MCF 10A (cell line): ENCODE measurements around the gene PRR35. TPM values are rescaled to one million over a fixed set of nuclear protein-coding genes. Genes with fewer than 3 reads are reported as not detected.
"Not testable (repeated sequence)": the region's sequence is repeated elsewhere in the genome, so short reads cannot be mapped to it uniquely, and the experiment has no call there.

ENCODE experiments used
- BruUV-seq: library from RNA; stranded (reverse); fragments of 400-500 nt; replicated peaks from 2 replicates; lab custom pipeline; 2021; lab: Mats Ljungman, UMichigan
- CTCF ChIA-PET: fragments of 300-600 bp; sonication (Branson Sonifier 250); formaldehyde crosslinking; extraction: SDS; loops from one replicate; lab custom pipeline; 2021; ENCODE audit warnings: antibody characterized with exemption, inconsistent platforms; lab: Yijun Ruan, JAX
- POLR2A ChIA-PET: fragments of 300-600, 350-650 bp; sonication (Branson Sonifier 250); formaldehyde crosslinking; extraction: SDS; loops from one replicate; lab custom pipeline; 2020; ENCODE audit warnings: antibody characterized with exemption, inconsistent platforms; lab: Yijun Ruan, JAX
- DNase-seq: peaks from one replicate; pipeline ENCODE4 v3.0.0-alpha.2; 2018; ENCODE audit not compliant: unreplicated experiment
- H3K27ac Mint-ChIP-seq: one replicate; pipeline ENCODE4 v1.8.0; 2022; ENCODE audit warnings: mild to moderate bottlenecking, low read depth, mixed read lengths; ENCODE audit not compliant: unreplicated experiment
- H3K27me3 Mint-ChIP-seq: one replicate; pipeline ENCODE4 v1.8.0; 2022; ENCODE audit warnings: mixed read lengths; ENCODE audit not compliant: insufficient read depth, unreplicated experiment
- H3K36me3 Mint-ChIP-seq: one replicate; pipeline ENCODE4 v1.8.0; 2022; ENCODE audit warnings: mild to moderate bottlenecking, moderate library complexity, mixed read lengths; ENCODE audit not compliant: insufficient read depth, unreplicated experiment
- H3K4me1 Mint-ChIP-seq: one replicate; pipeline ENCODE4 v1.8.0; 2022; ENCODE audit warnings: mixed read lengths; ENCODE audit not compliant: insufficient read depth, unreplicated experiment
- H3K4me3 Mint-ChIP-seq: one replicate; pipeline ENCODE4 v1.8.0; 2022; ENCODE audit warnings: mild to moderate bottlenecking, moderate library complexity, mixed read lengths; ENCODE audit not compliant: unreplicated experiment
- H3K9me3 Mint-ChIP-seq: one replicate; pipeline ENCODE4 v1.8.0; 2022; ENCODE audit warnings: mixed read lengths; ENCODE audit not compliant: unreplicated experiment
- intact Hi-C: fragments of 100-400 bp; cut with micrococcal nuclease; formaldehyde crosslinking; loops from 2 replicates; pipeline ENCODE4 v1.14.1; 2022
- total RNA-seq: library from RNA; stranded (reverse); gene quantifications from 2 replicates; pipeline ENCODE4 v1.2.3, GENCODE V29; 2022
- TF ChIP-seq, protein P1 (sequence below): fragments of 200-600 bp; IDR thresholded peaks from one replicate; pipeline ENCODE4 v1.8.0; 2022; ENCODE audit warnings: antibody characterized with exemption, mild to moderate bottlenecking; ENCODE audit not compliant: unreplicated experiment

Gene PRR35
- total RNA-seq, 1 experiment from 2014 or later = not detected

DNA sequence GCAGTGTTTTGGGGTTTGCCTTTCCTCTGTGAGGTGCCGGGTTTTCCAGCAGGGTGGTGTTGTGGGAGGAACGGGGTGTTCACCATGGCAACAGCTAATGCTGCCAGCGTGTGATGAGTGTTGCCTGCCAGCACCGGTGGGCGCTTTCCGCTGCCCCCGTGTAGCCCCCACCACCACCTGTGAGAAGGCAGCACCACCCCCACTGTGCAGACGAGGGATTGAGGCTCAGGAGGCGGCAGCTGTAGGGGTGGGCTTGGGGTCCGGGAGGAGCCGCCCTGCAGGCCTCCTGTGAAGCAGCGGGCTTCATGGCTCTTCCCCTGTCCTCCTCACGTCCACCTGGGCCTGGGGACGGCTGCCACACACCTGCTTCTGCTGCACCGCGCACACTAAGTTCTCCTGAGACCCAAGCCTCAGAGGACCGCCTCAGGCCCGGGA lies 34.9 kb downstream of the PRR35 start:
- H3K4me3 Mint-ChIP-seq = no peak overlapping the region
- DNase-seq = no peak
- intact Hi-C loops = no loop called here
- ChIA-PET CTCF (no interaction called here), POLR2A (interaction anchor here (3.1 to 5.7 kb wide), 2 partner anchors 27 to 67 kb away, joined by 23 to 88 read pairs; partner anchors contain the start of gene CAPN15)
- no peaks in the 10 kb centered on the region for H3K9me3 Mint-ChIP-seq
- no peaks in the 10 kb centered on the region for H3K27me3 Mint-ChIP-seq
- BruUV-seq = no TSS peak
- TF ChIP-seq, protein P1, sequence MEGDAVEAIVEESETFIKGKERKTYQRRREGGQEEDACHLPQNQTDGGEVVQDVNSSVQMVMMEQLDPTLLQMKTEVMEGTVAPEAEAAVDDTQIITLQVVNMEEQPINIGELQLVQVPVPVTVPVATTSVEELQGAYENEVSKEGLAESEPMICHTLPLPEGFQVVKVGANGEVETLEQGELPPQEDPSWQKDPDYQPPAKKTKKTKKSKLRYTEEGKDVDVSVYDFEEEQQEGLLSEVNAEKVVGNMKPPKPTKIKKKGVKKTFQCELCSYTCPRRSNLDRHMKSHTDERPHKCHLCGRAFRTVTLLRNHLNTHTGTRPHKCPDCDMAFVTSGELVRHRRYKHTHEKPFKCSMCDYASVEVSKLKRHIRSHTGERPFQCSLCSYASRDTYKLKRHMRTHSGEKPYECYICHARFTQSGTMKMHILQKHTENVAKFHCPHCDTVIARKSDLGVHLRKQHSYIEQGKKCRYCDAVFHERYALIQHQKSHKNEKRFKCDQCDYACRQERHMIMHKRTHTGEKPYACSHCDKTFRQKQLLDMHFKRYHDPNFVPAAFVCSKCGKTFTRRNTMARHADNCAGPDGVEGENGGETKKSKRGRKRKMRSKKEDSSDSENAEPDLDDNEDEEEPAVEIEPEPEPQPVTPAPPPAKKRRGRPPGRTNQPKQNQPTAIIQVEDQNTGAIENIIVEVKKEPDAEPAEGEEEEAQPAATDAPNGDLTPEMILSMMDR = no peak
- peaks cover 55% of the 10 kb centered on the region for H3K4me1 Mint-ChIP-seq
- peaks cover 54% of the 10 kb centered on the region for H3K36me3 Mint-ChIP-seq
- peak overlapping the region; percentile 59 for H3K27ac Mint-ChIP-seq

DNA sequence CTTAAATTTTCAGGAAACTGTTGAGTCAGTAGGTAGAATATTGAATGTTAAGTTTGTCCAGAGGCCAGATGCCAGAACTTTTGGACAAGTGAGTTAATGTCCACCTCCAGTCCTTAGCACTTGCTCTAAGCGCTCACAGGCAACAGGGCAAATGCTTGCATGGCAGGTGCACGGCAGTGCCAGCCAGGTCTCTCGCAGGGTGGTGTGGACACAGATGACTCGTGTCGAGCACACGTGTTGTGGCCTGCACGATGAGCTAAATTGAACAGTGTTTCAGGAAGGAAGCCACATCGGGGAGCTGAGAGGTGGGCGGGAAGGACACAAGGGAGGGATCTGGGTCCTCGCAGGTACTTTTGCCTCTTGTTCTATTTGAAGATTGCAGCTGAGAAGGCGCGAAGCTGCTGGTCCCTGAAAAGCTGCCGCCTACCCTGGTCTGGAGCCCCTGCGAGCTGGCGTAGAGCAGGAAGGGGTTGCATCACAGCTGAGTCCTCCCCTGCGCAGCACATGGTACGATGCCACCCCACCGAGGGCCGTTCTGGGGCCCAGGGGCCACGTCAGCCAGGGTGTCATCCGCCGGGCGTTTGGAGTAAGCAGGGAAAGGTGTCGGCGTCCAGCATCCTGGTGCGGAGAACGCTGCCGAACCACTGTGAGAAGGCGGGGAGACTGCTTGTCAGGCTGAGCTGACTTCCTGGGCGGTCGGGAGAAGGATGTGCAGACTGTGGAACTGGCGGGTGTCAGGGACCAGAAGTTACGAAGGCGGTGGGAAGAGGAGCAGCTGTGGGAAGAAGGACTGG lies 35.9 kb downstream of the PRR35 start:
- Mint-ChIP-seq H3K27ac (peak overlapping the region; percentile 80), H3K9me3 (no peaks in the 10 kb centered on the region), H3K27me3 (no peaks in the 10 kb centered on the region), H3K4me3 (no peak overlapping the region), H3K36me3 (peaks cover 49% of the 10 kb centered on the region), H3K4me1 (peaks cover 47% of the 10 kb centered on the region)
- TF ChIP-seq, protein P1 = no peak
- ChIA-PET CTCF (interaction anchor here (0.6 to 1.3 kb wide), 2 partner anchors 14 to 388 kb away, joined by 3 to 4 read pairs; no protein-coding TSS in a partner anchor), POLR2A (interaction anchor here (0.8 to 1.4 kb wide), 2 partner anchors 26 to 40 kb away, joined by 3 to 4 read pairs; partner anchors contain the start of gene METTL26)
- intact Hi-C loops = no loop called here
- no peak for DNase-seq
- no TSS peak for BruUV-seq

GRCh38 chr16:596736-597060 lies 36.5 kb downstream of the PRR35 start:
- DNase-seq = no peak
- Mint-ChIP-seq H3K27ac (peak overlapping the region; percentile 80), H3K4me1 (peaks cover 44% of the 10 kb centered on the region), H3K36me3 (peaks cover 47% of the 10 kb centered on the region), H3K27me3 (no peaks in the 10 kb centered on the region), H3K9me3 (no peaks in the 10 kb centered on the region), H3K4me3 (no peak overlapping the region)
- ChIA-PET CTCF (interaction anchor here (1.3 kb wide), 1 partner anchor 13 kb away, joined by 4 read pairs; no protein-coding TSS in a partner anchor), POLR2A (interaction anchor here (0.8 to 1.4 kb wide), 2 partner anchors 26 to 40 kb away, joined by 3 to 4 read pairs; partner anchors contain the start of gene METTL26)
- no TSS peak for BruUV-seq
- TF ChIP-seq, protein P1 = no peak
- intact Hi-C loops = no loop called here

GRCh38 chr16:597655-598054 lies 37.5 kb downstream of the PRR35 start:
- BruUV-seq, H3K9me3 Mint-ChIP-seq, H3K27me3 Mint-ChIP-seq, POLR2A ChIA-PET, H3K4me3 Mint-ChIP-seq, intact Hi-C loops, DNase-seq, H3K27ac Mint-ChIP-seq, CTCF ChIA-PET: not testable (repeated sequence)
- peaks cover 49% of the 10 kb centered on the region for H3K36me3 Mint-ChIP-seq
- H3K4me1 Mint-ChIP-seq = peaks cover 35% of the 10 kb centered on the region
